Natural killer cell (primary cell): ENCODE measurements around the gene TRIM32. TPM values are rescaled to one million over a fixed set of nuclear protein-coding genes. Genes with fewer than 3 reads are reported as not detected.
"Not testable (repeated sequence)": the region's sequence is repeated elsewhere in the genome, so short reads cannot be mapped to it uniquely, and the experiment has no call there.

Source experiments
- ATAC-seq, 3 donors: fragments of 150-1000 bp in 2 of 3; fragments of 200-7000 bp in 1 of 3; cut with Tn5 transposase; 1 replicate in 1 of 3; 2 replicates in 2 of 3; pipeline ENCODE4 v1.10.0; 2021; ENCODE audit warnings: mild to moderate bottlenecking in 2 of 3, moderate library complexity in 2 of 3
- DNase-seq, 2 donors: peaks; one replicate each; pipeline versions ENCODE4 v3.0.0 to v3.0.0-alpha.2; 2013 to 2021; ENCODE audit warnings: mixed read lengths in 1 of 2
- H3K27ac ChIP-seq: one replicate; pipeline ENCODE4 v1.5.1; 2013; ENCODE audit warnings: mild to moderate bottlenecking, low read length
- H3K27me3 ChIP-seq: one replicate; pipeline ENCODE4 v1.6.1; 2013; ENCODE audit warnings: low read length; ENCODE audit not compliant: control insufficient read depth, insufficient read depth
- H3K36me3 ChIP-seq: one replicate; pipeline ENCODE4 v1.6.1; 2013; ENCODE audit warnings: low read length; ENCODE audit not compliant: control insufficient read depth, insufficient read depth
- H3K4me1 ChIP-seq: one replicate; pipeline ENCODE4 v1.6.1; 2013; ENCODE audit warnings: low read length; ENCODE audit not compliant: control insufficient read depth, insufficient read depth
- H3K4me3 ChIP-seq: one replicate; pipeline ENCODE4 v1.5.1; 2013; ENCODE audit warnings: low read length
- H3K9me3 ChIP-seq: one replicate; pipeline ENCODE4 v1.6.1; 2013; ENCODE audit warnings: low read length; ENCODE audit not compliant: control insufficient read depth, insufficient read depth
- H3K27ac Mint-ChIP-seq, 2 donors: one replicate each; pipeline ENCODE4 v1.8.0; 2022; ENCODE audit warnings: mild to moderate bottlenecking in 2 of 2, mixed read lengths in 2 of 2, moderate library complexity in 1 of 2
- H3K27me3 Mint-ChIP-seq, 2 donors: one replicate each; pipeline ENCODE4 v1.8.0; 2022; ENCODE audit warnings: low read depth in 2 of 2, mixed read lengths in 2 of 2
- H3K36me3 Mint-ChIP-seq: one replicate; pipeline ENCODE4 v1.8.0; 2022; ENCODE audit warnings: mixed read lengths
- H3K4me1 Mint-ChIP-seq, 2 donors: one replicate each; pipeline ENCODE4 v1.8.0; 2022; ENCODE audit warnings: mixed read lengths in 2 of 2
- H3K4me3 Mint-ChIP-seq: one replicate; pipeline ENCODE4 v1.8.0; 2022; ENCODE audit warnings: mild to moderate bottlenecking, moderate library complexity, mixed read lengths
- H3K9me3 Mint-ChIP-seq, 2 donors: one replicate each; pipeline ENCODE4 v1.8.0; 2022; ENCODE audit warnings: mixed read lengths in 2 of 2
- CTCF ChIP-seq: fragments of 200-600 bp; IDR thresholded peaks from one replicate; pipeline ENCODE4 v1.8.0; 2022; ENCODE audit warnings: antibody characterized with exemption
- WGBS: methylation state at CpG from one replicate; pipeline ENCODE4 v1.1.7; 2013; ENCODE audit warnings: missing lambda C conversion rate; ENCODE audit not compliant: insufficient coverage; 5-methylcytosine and 5-hydroxymethylcytosine counted together
- intact Hi-C: fragments of 100-400 bp; cut with micrococcal nuclease; formaldehyde crosslinking; loops from one replicate; pipeline ENCODE4 v1.14.2; 2022
- total RNA-seq, 4 donors: library from RNA; stranded (reverse); fragments of 120-200 nt in 1 of 4; gene quantifications; one replicate each; pipeline versions ENCODE4 v1.2.3 to v1.2.4, GENCODE V29; 2013 to 2022

The TRIM32 gene
- total RNA-seq, 3 donors from 2014 or later (not counting 1 experiment from before 2014, with no cell fraction given), result 8.1 to 12.6 (median 10.8) TPM

DNA sequence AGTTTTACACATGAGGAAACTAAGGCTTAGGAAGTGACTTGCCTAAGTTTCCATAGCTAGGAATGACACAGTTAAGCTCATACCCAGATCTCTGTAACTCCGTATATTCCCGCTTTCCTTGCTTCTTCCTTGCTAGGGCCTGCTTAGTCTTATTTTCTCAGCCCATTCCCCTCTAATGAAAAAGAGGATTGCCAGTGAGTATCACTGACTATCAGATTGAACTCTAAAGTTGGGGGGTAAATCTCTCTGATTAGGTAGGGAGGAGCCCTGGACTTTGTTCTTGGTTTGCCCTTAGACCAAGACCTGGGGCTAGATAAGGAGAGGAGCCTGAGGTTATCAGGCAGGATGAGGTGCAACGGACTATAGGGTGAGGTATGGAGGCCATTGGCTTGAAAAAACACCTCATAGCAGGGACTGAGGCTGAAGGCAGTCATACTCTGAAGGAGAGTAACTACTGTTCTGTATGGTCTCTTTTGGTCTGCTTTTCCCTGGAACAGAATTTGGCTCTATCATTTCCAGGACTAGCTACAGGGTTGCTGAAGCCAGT lies 2.5 kb downstream of the TRIM32 start:
- no peaks in the 10 kb centered on the region for H3K9me3 ChIP-seq
- 100% methylated on average over 3 of the region's 3 CpGs for WGBS
- no peaks in the 10 kb centered on the region for H3K36me3 Mint-ChIP-seq
- no peak for TF ChIP-seq CTCF
- no peak overlapping the region for H3K4me3 ChIP-seq
- H3K27me3 Mint-ChIP-seq, result no peaks in the 10 kb centered on the region
- no peaks in the 10 kb centered on the region for H3K27me3 ChIP-seq
- H3K27ac ChIP-seq, result no peak overlapping the region
- no peaks in the 10 kb centered on the region for H3K9me3 Mint-ChIP-seq
- H3K4me1 ChIP-seq, result peaks cover 22% of the 10 kb centered on the region
- peak overlapping the region; percentile 61 to 90 for H3K27ac Mint-ChIP-seq
- H3K36me3 ChIP-seq, result no peaks in the 10 kb centered on the region
- intact Hi-C loops, result no loop called here
- peaks cover 63 to 78% of the 10 kb centered on the region in 2 donors for H3K4me1 Mint-ChIP-seq
- ATAC-seq (no peak), DNase-seq (no peak)
- peak overlapping the region; percentile 76 for H3K4me3 Mint-ChIP-seq

DNA sequence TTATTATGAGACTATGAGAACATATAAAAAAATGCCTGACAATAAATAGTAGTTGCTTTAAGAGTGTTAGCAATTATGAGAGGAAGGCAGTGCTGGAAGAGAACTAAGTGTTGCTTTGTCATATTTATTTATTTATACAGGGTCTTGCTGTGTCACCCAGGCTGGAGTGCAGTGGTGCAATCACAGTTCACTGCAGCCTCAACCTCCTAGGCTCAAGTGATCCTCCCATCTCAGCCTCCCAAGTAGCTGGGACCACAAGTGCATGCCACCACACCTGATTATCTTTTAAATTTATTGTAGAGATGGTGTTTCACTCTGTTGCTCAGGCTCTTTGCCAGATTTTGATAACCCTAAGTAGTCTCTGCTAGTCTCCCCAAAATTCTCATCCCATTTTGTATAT lies 3.7 kb downstream of the TRIM32 start:
- Mint-ChIP-seq H3K27ac (peak overlapping the region in 1 of 2 donors; percentile 45), H3K4me1 (peaks cover 73 to 87% of the 10 kb centered on the region in 2 donors)
- peaks cover 22% of the 10 kb centered on the region for H3K4me1 ChIP-seq
- H3K4me3 Mint-ChIP-seq, H3K27ac ChIP-seq, H3K27me3 Mint-ChIP-seq, H3K9me3 Mint-ChIP-seq, H3K36me3 ChIP-seq, H3K36me3 Mint-ChIP-seq, DNase-seq, H3K27me3 ChIP-seq, H3K4me3 ChIP-seq, H3K9me3 ChIP-seq, ATAC-seq, intact Hi-C loops: not testable (repeated sequence)

DNA sequence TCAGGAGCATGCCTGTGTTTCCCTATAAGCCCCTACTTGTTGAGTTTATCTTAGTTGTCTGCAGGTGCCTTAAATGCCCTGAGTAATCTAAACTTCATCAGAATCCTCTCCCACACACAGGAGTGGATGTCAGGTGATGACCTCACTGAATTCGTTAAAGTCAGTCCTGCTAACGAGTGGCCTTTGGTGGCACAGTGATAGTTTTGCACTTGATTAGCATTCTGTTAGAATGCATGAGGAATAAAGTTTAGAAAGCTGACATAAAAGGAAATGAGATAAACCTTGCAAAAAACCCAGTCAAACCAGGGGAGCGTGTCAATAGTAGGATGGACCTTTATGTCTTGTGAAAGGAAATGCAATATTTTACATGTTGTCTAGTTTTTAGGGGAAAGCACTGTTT lies 4.5 kb downstream of the TRIM32 start:
- Mint-ChIP-seq H3K36me3 (no peaks in the 10 kb centered on the region), H3K4me1 (peaks cover 74 to 89% of the 10 kb centered on the region in 2 donors), H3K9me3 (no peaks in the 10 kb centered on the region), H3K27ac (peak overlapping the region in 1 of 2 donors; percentile 46), H3K4me3 (no peak overlapping the region), H3K27me3 (no peaks in the 10 kb centered on the region)
- H3K27ac ChIP-seq, result no peak overlapping the region
- no peaks in the 10 kb centered on the region for H3K27me3 ChIP-seq
- no peaks in the 10 kb centered on the region for H3K36me3 ChIP-seq
- DNase-seq (no peak), ATAC-seq (no peak)
- WGBS, result 84% methylated on average over 3 of the region's 3 CpGs
- H3K4me1 ChIP-seq, result peaks cover 18% of the 10 kb centered on the region
- H3K4me3 ChIP-seq, result no peak overlapping the region
- no peaks in the 10 kb centered on the region for H3K9me3 ChIP-seq
- intact Hi-C loops, result no loop called here
- no peak for TF ChIP-seq CTCF

DNA sequence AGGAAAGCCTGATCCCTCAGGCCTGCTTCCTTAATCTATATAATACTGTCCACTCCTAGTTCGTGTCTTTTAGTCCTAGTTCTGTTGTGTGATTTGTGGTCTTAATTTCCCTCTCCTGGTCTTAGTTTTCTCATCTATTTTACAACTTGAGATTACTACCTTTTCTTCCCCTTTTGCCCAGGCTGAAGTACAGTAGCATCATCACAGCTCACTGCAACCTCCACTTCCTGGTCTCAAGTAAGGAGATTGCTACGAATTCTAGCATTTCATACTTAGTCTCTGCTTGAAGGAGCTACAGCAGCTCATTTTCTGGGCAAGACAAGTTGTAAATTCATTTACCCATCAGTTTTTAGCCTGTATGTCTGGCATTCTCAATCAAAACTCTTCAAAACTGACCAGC lies 5.5 kb downstream of the TRIM32 start:
- no peak for ATAC-seq
- no peak for DNase-seq
- no peak overlapping the region for H3K27ac ChIP-seq
- intact Hi-C loops, result no loop called here
- WGBS, result 33% methylated on average over 1 of the region's 2 CpGs
- H3K9me3 Mint-ChIP-seq, result no peaks in the 10 kb centered on the region
- H3K36me3 ChIP-seq, result peaks cover 2% of the 10 kb centered on the region
- H3K9me3 ChIP-seq, result no peaks in the 10 kb centered on the region
- H3K27me3 Mint-ChIP-seq, result no peaks in the 10 kb centered on the region
- TF ChIP-seq CTCF, result no peak
- H3K4me1 Mint-ChIP-seq, result peaks cover 74 to 81% of the 10 kb centered on the region in 2 donors
- no peak overlapping the region for H3K4me3 ChIP-seq
- no peaks in the 10 kb centered on the region for H3K36me3 Mint-ChIP-seq
- H3K27ac Mint-ChIP-seq, result peak overlapping the region in 1 of 2 donors; percentile 46
- H3K4me1 ChIP-seq, result peaks cover 12% of the 10 kb centered on the region
- no peaks in the 10 kb centered on the region for H3K27me3 ChIP-seq
- no peak overlapping the region for H3K4me3 Mint-ChIP-seq
